ENCODE results near the gene MAGEF1.

The MAGEF1 gene

DNA sequence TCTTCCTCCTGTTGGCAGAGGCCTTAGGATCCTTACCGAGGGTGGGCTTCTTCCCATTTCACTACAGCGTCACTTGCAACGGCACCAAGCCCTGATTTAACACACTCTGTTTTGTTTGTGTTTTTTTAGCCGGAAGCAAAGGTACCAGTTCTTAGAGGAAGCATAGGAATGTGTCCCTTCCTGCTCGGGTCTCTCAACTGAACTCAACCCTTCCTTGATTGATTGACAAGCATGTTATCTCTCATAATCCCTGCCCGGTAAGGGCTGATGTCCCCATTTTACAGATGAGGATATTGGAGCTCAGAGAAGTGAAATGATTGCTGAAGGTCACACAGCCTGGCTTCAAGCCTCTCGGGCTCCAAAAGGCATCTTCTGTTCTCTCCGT, 26.6 kb upstream of the MAGEF1 start:
- TF ChIP-seq POLR2AphosphoS5 (IDR thresholded peaks at IDR 0.05; ENCODE audit: low read depth, low read length) (no peak), SIN3A (IDR thresholded peaks at IDR 0.05; ENCODE audit: borderline replicate concordance, insufficient read depth, low read length) (no peak)
- TF ChIP-seq, protein P1, sequence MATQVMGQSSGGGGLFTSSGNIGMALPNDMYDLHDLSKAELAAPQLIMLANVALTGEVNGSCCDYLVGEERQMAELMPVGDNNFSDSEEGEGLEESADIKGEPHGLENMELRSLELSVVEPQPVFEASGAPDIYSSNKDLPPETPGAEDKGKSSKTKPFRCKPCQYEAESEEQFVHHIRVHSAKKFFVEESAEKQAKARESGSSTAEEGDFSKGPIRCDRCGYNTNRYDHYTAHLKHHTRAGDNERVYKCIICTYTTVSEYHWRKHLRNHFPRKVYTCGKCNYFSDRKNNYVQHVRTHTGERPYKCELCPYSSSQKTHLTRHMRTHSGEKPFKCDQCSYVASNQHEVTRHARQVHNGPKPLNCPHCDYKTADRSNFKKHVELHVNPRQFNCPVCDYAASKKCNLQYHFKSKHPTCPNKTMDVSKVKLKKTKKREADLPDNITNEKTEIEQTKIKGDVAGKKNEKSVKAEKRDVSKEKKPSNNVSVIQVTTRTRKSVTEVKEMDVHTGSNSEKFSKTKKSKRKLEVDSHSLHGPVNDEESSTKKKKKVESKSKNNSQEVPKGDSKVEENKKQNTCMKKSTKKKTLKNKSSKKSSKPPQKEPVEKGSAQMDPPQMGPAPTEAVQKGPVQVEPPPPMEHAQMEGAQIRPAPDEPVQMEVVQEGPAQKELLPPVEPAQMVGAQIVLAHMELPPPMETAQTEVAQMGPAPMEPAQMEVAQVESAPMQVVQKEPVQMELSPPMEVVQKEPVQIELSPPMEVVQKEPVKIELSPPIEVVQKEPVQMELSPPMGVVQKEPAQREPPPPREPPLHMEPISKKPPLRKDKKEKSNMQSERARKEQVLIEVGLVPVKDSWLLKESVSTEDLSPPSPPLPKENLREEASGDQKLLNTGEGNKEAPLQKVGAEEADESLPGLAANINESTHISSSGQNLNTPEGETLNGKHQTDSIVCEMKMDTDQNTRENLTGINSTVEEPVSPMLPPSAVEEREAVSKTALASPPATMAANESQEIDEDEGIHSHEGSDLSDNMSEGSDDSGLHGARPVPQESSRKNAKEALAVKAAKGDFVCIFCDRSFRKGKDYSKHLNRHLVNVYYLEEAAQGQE (IDR thresholded peaks at IDR 0.05; ENCODE audit: insufficient read depth in 1 of 2, low read depth in 2 of 2, low read length in 2 of 2): no peak

GRCh38 chr3:184737641-184738505, 26.0 kb upstream of the MAGEF1 start:
- no peak for TF ChIP-seq POLR2AphosphoS5 (IDR thresholded peaks at IDR 0.05; ENCODE audit: low read depth, low read length)
- TF ChIP-seq, protein P1 (IDR thresholded peaks at IDR 0.05; ENCODE audit: insufficient read depth in 1 of 2, low read depth in 2 of 2, low read length in 2 of 2): no peak
- no peak for TF ChIP-seq FOXP2 (optimal IDR thresholded peaks at IDR 0.05; ENCODE audit: borderline replicate concordance, extremely low read depth, extremely low read length, insufficient read depth)
- TF ChIP-seq SIN3A (IDR thresholded peaks at IDR 0.05; ENCODE audit: borderline replicate concordance, insufficient read depth, low read length): no peak
- TF ChIP-seq TAF1 (IDR thresholded peaks at IDR 0.05; ENCODE audit: borderline replicate concordance, insufficient read depth, low read length): no peak

DNA sequence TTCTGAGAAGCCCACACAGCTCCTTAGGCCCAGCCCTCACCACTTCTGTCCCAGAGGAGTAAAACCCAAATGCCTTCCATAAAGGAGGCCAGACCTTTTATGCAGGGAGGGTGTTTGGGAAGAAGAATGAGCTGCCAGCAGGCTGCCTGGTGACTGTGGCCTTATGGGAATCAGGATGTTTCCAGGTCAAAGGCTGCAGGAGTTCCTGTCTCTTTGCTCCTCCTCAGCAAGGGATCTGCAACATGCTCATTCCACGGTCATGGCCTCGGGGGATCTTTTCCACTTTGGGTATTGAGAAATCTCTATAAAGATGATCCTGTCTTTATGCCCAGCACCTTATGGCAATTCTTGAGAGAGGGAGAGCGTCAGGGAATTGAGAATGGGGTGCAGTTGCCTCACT, 25.2 kb upstream of the MAGEF1 start:
- TF ChIP-seq SIN3A (IDR thresholded peaks at IDR 0.05; ENCODE audit: borderline replicate concordance, insufficient read depth, low read length): no peak
- TF ChIP-seq FOXP2 (optimal IDR thresholded peaks at IDR 0.05; ENCODE audit: borderline replicate concordance, extremely low read depth, extremely low read length, insufficient read depth): no peak
- TF ChIP-seq, protein P1 (IDR thresholded peaks at IDR 0.05; ENCODE audit: insufficient read depth in 1 of 2, low read depth in 2 of 2, low read length in 2 of 2): no peak
- TF ChIP-seq TAF1 (IDR thresholded peaks at IDR 0.05; ENCODE audit: borderline replicate concordance, insufficient read depth, low read length): no peak
- TF ChIP-seq POLR2AphosphoS5 (IDR thresholded peaks at IDR 0.05; ENCODE audit: low read depth, low read length): no peak

DNA sequence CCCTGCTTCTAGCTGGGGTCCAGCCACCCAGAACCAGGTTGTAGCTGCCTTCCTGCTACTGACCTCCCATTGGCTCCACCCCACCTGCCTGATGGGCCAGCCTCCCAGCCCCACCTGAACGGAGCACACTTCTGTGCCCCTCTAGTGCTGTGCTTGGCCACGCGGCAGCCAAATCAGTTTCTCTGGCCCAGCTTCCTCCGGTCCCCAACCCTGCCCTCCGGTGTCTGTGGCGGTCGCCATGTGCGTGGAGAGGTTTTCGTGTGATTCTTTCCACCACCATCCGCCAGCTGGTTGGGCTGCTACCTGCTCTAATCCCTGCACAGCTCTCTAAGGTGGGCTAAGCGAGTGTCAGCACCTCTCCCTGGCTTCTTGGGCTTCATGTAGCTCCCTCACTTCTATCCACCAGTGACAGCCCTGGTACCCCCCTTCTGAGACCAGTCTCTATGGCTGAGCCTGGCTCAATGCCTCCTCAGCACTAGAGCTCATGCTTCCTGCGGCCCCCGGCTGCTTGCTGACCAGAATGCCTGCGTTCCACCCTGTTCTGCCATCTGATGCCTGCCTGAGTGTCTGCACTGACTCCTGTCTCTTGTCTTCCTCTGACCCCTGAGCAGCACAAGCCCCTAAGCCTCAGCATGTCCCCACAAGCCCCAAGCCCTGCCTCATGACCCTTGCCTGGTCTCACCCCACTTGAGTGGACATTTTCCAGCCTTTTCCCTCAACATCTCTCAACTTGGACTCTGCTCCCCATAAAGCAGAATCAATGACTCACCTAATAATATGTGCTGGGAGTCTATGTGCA, 23.2 kb upstream of the MAGEF1 start:
- TF ChIP-seq, protein P1 (IDR thresholded peaks at IDR 0.05; ENCODE audit: insufficient read depth in 1 of 2, low read depth in 2 of 2, low read length in 2 of 2): no peak
- no peak for TF ChIP-seq SIN3A (IDR thresholded peaks at IDR 0.05; ENCODE audit: borderline replicate concordance, insufficient read depth, low read length)
- TF ChIP-seq TAF1 (IDR thresholded peaks at IDR 0.05; ENCODE audit: borderline replicate concordance, insufficient read depth, low read length): no peak
- TF ChIP-seq FOXP2 (optimal IDR thresholded peaks at IDR 0.05; ENCODE audit: borderline replicate concordance, extremely low read depth, extremely low read length, insufficient read depth): no peak
- TF ChIP-seq POLR2AphosphoS5 (IDR thresholded peaks at IDR 0.05; ENCODE audit: low read depth, low read length): no peak
